Activated CD4-positive, alpha-beta T cell treated with anti-CD3 and anti-CD28 coated beads, Interleukin-2, amount 50 U/mL, for 48 hours (primary cell): ENCODE data around the gene SHISA8.

Experiments
- DNase-seq, 2 experiments: peaks; one replicate each; pipeline ENCODE4 v3.0.0-alpha.2; 2020

The SHISA8 gene

GRCh38 chr22:41913842-41914534 lies 886 bp downstream of the SHISA8 start:
- DNase-seq = no peak

GRCh38 chr22:41913040-41913719 lies 1.7 kb downstream of the SHISA8 start:
- no peak for DNase-seq

GRCh38 chr22:41912338-41913039 lies 2.4 kb downstream of the SHISA8 start:
- DNase-seq = no peak

GRCh38 chr22:41911001-41911611 lies 3.8 kb downstream of the SHISA8 start:
- DNase-seq = no peak

- DNase-seq = peak in 1 of 2 experiments; percentile 38
Measured at GRCh38 chr22:41910050-41911000, 4.5 kb downstream of the SHISA8 start.

GRCh38 chr22:41909310-41910049 lies 5.4 kb downstream of the SHISA8 start:
- no peak for DNase-seq

GRCh38 chr22:41908411-41909309 lies 6.2 kb downstream of the SHISA8 start:
- no peak for DNase-seq

- DNase-seq = no peak
Measured at GRCh38 chr22:41907436-41908401, 7.2 kb downstream of the SHISA8 start.

GRCh38 chr22:41906822-41907221 lies 8.1 kb downstream of the SHISA8 start:
- DNase-seq = no peak

GRCh38 chr22:41905411-41906202 lies 9.3 kb downstream of the SHISA8 start:
- no peak for DNase-seq

- no peak for DNase-seq
Measured at GRCh38 chr22:41904450-41905410, 10.1 kb downstream of the SHISA8 start.

GRCh38 chr22:41902932-41903421 lies 11.9 kb downstream of the SHISA8 start:
- no peak for DNase-seq

GRCh38 chr22:41902016-41902415 lies 12.9 kb downstream of the SHISA8 start:
- no peak for DNase-seq

- DNase-seq = no peak
Measured at GRCh38 chr22:41900652-41901312, 14.1 kb downstream of the SHISA8 start.

GRCh38 chr22:41899992-41900651 lies 14.8 kb downstream of the SHISA8 start:
- no peak for DNase-seq

- DNase-seq = no peak
Measured at GRCh38 chr22:41899110-41899509, 15.8 kb downstream of the SHISA8 start.
